H9 (cell line): ENCODE data around the gene ISCU. TPM values are rescaled to one million over a fixed set of nuclear protein-coding genes. Genes with fewer than 3 reads are reported as not detected.

Experiments used
- DNase-seq: peaks from one replicate; pipeline ENCODE4 v3.0.0-alpha.2; 2017
- H2AFZ ChIP-seq: one replicate; pipeline ENCODE4 v1.6.1; 2013; ENCODE audit warnings: mild to moderate bottlenecking, low read length, control low read depth, moderate library complexity
- H2AK5ac ChIP-seq: 2 replicates; pipeline ENCODE4 v1.6.1; 2013; ENCODE audit warnings: low read length, control low read depth, mixed read lengths; ENCODE audit not compliant: insufficient read length
- H2BK120ac ChIP-seq: one replicate; pipeline ENCODE4 v1.6.1; 2013; ENCODE audit warnings: low read depth, mild to moderate bottlenecking, low read length, control low read depth, inconsistent platforms; ENCODE audit not compliant: poor library complexity, severe bottlenecking
- H2BK12ac ChIP-seq: 2 replicates; pipeline ENCODE4 v1.6.1; 2013; ENCODE audit warnings: low read length, control low read depth, mixed read lengths, low read depth; ENCODE audit not compliant: insufficient read length
- H2BK15ac ChIP-seq: 2 replicates; pipeline ENCODE4 v1.6.1; 2013; ENCODE audit warnings: low read depth, low read length, control low read depth
- H2BK20ac ChIP-seq: one replicate; pipeline ENCODE4 v1.6.1; 2013; ENCODE audit warnings: low read depth, mild to moderate bottlenecking, low read length, control low read depth, inconsistent platforms; ENCODE audit not compliant: poor library complexity, severe bottlenecking
- H2BK5ac ChIP-seq: 2 replicates; pipeline ENCODE4 v1.6.1; 2013; ENCODE audit warnings: low read length, control low read depth, mixed read lengths; ENCODE audit not compliant: insufficient read length
- H3K14ac ChIP-seq: 2 replicates; pipeline ENCODE4 v1.6.1; 2013; ENCODE audit warnings: low read length, control low read depth; ENCODE audit not compliant: insufficient read depth
- H3K18ac ChIP-seq: 2 replicates; pipeline ENCODE4 v1.6.1; 2013; ENCODE audit warnings: low read depth, mild to moderate bottlenecking, mixed read lengths, low read length, control low read depth; ENCODE audit not compliant: insufficient read length
- H3K23ac ChIP-seq: 2 replicates; pipeline ENCODE4 v1.6.1; 2013; ENCODE audit warnings: low read length, control low read depth, mixed read lengths, low read depth; ENCODE audit not compliant: insufficient read length
- H3K23me2 ChIP-seq: 2 replicates; pipeline ENCODE4 v1.6.1; 2013; ENCODE audit warnings: low read depth, mild to moderate bottlenecking, mixed read lengths, low read length, control low read depth; ENCODE audit not compliant: insufficient read length, poor library complexity, severe bottlenecking
- H3K27ac ChIP-seq: 2 replicates; pipeline ENCODE4 v1.5.1; 2013; ENCODE audit warnings: low read length, control low read depth, mixed read lengths, low read depth; ENCODE audit not compliant: insufficient read length
- H3K27me3 ChIP-seq: 2 replicates; pipeline ENCODE4 v1.6.1; 2013; ENCODE audit warnings: low read length, control low read depth, inconsistent platforms; ENCODE audit not compliant: insufficient read depth
- H3K4ac ChIP-seq: 2 replicates; pipeline ENCODE4 v1.6.1; 2013; ENCODE audit warnings: low read depth, mild to moderate bottlenecking, control low read depth, inconsistent platforms, low read length, moderate library complexity
- H3K4me1 ChIP-seq: 2 replicates; pipeline ENCODE4 v1.6.1; 2013; ENCODE audit warnings: low read length, control low read depth, inconsistent platforms; ENCODE audit not compliant: insufficient read depth
- H3K4me2 ChIP-seq: 2 replicates; pipeline ENCODE4 v1.6.1; 2013; ENCODE audit warnings: low read length, control low read depth, mixed read lengths; ENCODE audit not compliant: insufficient read length, insufficient read depth
- H3K56ac ChIP-seq: 2 replicates; pipeline ENCODE4 v1.6.1; 2013; ENCODE audit warnings: low read depth, mild to moderate bottlenecking, mixed read lengths, low read length, control low read depth; ENCODE audit not compliant: insufficient read length
- H3K79me1 ChIP-seq: 2 replicates; pipeline ENCODE4 v1.6.1; 2013; ENCODE audit warnings: low read depth, mild to moderate bottlenecking, moderate library complexity, low read length, control low read depth, inconsistent platforms; ENCODE audit not compliant: insufficient read depth, poor library complexity, severe bottlenecking
- H3K79me2 ChIP-seq: 2 replicates; pipeline ENCODE4 v1.6.1; 2013; ENCODE audit warnings: low read length, control low read depth, inconsistent platforms; ENCODE audit not compliant: insufficient read depth
- H3K9ac ChIP-seq: 2 replicates; pipeline ENCODE4 v1.6.1; 2013; ENCODE audit warnings: low read length, control low read depth, mixed read lengths; ENCODE audit not compliant: insufficient read length; ENCODE audit errors: extremely low read depth
- H3K9me3 ChIP-seq: one replicate; pipeline ENCODE4 v1.6.1; 2013; ENCODE audit warnings: low read depth, low read length, inconsistent platforms; ENCODE audit not compliant: control insufficient read depth
- H3T11ph ChIP-seq: one replicate; pipeline ENCODE4 v1.6.1; 2013; ENCODE audit warnings: mild to moderate bottlenecking, low read length, control low read depth, inconsistent platforms
- H4K20me1 ChIP-seq: one replicate; pipeline ENCODE4 v1.6.1; 2013; ENCODE audit not compliant: control insufficient read depth, insufficient read length, insufficient read depth
- H4K5ac ChIP-seq: 2 replicates; pipeline ENCODE4 v1.6.1; 2013; ENCODE audit warnings: low read depth, mild to moderate bottlenecking, mixed read lengths, low read length, control low read depth; ENCODE audit not compliant: insufficient read length
- H4K8ac ChIP-seq: replicated peaks from 2 replicates; pipeline ENCODE4 v1.6.1; 2013; ENCODE audit warnings: low read length, control low read depth, mixed read lengths, low read depth; ENCODE audit not compliant: insufficient read length
- H4K91ac ChIP-seq: 2 replicates; pipeline ENCODE4 v1.6.1; 2013; ENCODE audit warnings: low read depth, mild to moderate bottlenecking, moderate library complexity, mixed read lengths, low read length, control low read depth; ENCODE audit not compliant: insufficient read length
- H3K27ac Mint-ChIP-seq, 3 experiments: 2 replicates in 2 of 3; 3 replicates in 1 of 3; pipeline ENCODE4 v1.8.0; 2020 to 2021; ENCODE audit warnings: mixed read lengths in 3 of 3, mild to moderate bottlenecking in 1 of 3, moderate library complexity in 1 of 3
- H3K27me3 Mint-ChIP-seq: 2 replicates; pipeline ENCODE4 v1.8.0; 2021; ENCODE audit warnings: low read depth, mild to moderate bottlenecking, moderate library complexity, mixed read lengths
- H3K36me3 Mint-ChIP-seq, 3 experiments: 2 replicates in 2 of 3; 3 replicates in 1 of 3; pipeline ENCODE4 v1.8.0; 2020 to 2021; ENCODE audit warnings: low read depth in 3 of 3, mixed read lengths in 3 of 3; ENCODE audit not compliant: insufficient read depth in 1 of 3
- H3K4me1 Mint-ChIP-seq, 2 experiments: 2 replicates each; pipeline ENCODE4 v1.8.0; 2020; ENCODE audit warnings: mixed read lengths in 2 of 2
- H3K4me3 Mint-ChIP-seq, 2 experiments: 2 replicates in 1 of 2; 3 replicates in 1 of 2; pipeline ENCODE4 v1.8.0; 2020 to 2021; ENCODE audit warnings: mild to moderate bottlenecking in 2 of 2, mixed read lengths in 2 of 2, moderate library complexity in 1 of 2
- H3K9me3 Mint-ChIP-seq, 2 experiments: 2 replicates in 1 of 2; 3 replicates in 1 of 2; pipeline ENCODE4 v1.8.0; 2020; ENCODE audit warnings: mild to moderate bottlenecking in 2 of 2, mixed read lengths in 2 of 2, moderate library complexity in 1 of 2
- WGBS: extraction: QIAGEN DNeasy Blood & Tissue Kit; methylation state at CpG from one replicate; pipeline ENCODE4 v1.1.7; 2013; ENCODE audit warnings: missing lambda C conversion rate, low lambda C conversion rate, mixed read lengths; ENCODE audit not compliant: insufficient read length; ENCODE audit errors: extremely low coverage; 5-methylcytosine and 5-hydroxymethylcytosine counted together
- total RNA-seq: library from RNA; stranded (reverse); gene quantifications from 2 replicates; pipeline ENCODE4 v1.2.1, GENCODE V29; 2021
- TF ChIP-seq, protein P1 (sequence below): fragments of 200-600 bp; sonication (generic); conservative IDR thresholded peaks from 3 replicates; pipeline ENCODE4 v1.8.0; 2021; ENCODE audit warnings: antibody characterized with exemption, mild to moderate bottlenecking

The ISCU gene
- total RNA-seq, 1 experiment from 2014 or later, result 64.9 TPM

DNA sequence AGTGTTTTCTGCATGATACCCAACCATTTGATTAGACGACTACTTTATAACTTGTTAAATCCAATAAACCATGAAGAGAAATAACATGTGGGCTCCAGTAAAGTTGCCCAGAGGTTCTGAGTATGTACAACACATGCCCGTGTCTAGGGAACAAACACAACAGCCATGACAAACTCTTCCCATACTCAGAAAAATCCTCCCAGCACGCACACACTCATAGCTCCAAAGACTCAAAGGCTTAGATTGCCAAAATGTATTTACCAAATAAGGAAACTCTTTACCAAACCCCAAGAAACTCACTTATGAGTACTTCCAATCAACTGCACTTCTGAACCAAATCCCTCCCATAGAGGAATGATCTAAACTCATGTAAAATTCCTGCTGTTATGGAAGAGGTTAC lies 18.7 kb upstream of the ISCU start:
- Histone ChIP-seq H3K23me2 (no peaks in the 10 kb centered on the region), H2BK12ac (no peak overlapping the region), H2BK15ac (no peak overlapping the region), H4K91ac (no peak overlapping the region), H3K18ac (no peak overlapping the region), H2BK120ac (no peak overlapping the region), H3K23ac (no peak overlapping the region), H4K8ac (no peak overlapping the region), H3K4ac (no peak overlapping the region), H3K9me3 (no peaks in the 10 kb centered on the region), H2BK5ac (no peak overlapping the region), H3K4me1 (no peaks in the 10 kb centered on the region), H3K14ac (no peak overlapping the region), H4K5ac (no peak overlapping the region), H2AFZ (no peak overlapping the region), H3K27me3 (no peaks in the 10 kb centered on the region), H3K79me2 (peaks cover 11% of the 10 kb centered on the region; the same call in 1 of the 2 replicates), H4K20me1 (no peaks in the 10 kb centered on the region), H2AK5ac (no peak overlapping the region), H2BK20ac (no peak overlapping the region), H3K56ac (no peak overlapping the region), H3K4me2 (no peak overlapping the region), H3K9ac (no peak overlapping the region), H3T11ph (no peak overlapping the region), H3K79me1 (peaks cover 12% of the 10 kb centered on the region), H3K27ac (no peak overlapping the region)
- H3K4me3 Mint-ChIP-seq, result no peak overlapping the region
- peaks cover 34 to 68% (median 62%) of the 10 kb centered on the region in 3 experiments; a peak in 6 of 7 replicates for H3K36me3 Mint-ChIP-seq
- no CpG with 5 or more reads among the region's 3 CpGs for WGBS
- no peaks in the 10 kb centered on the region for H3K9me3 Mint-ChIP-seq
- H3K4me1 Mint-ChIP-seq, result no peaks in the 10 kb centered on the region
- TF ChIP-seq, protein P1, sequence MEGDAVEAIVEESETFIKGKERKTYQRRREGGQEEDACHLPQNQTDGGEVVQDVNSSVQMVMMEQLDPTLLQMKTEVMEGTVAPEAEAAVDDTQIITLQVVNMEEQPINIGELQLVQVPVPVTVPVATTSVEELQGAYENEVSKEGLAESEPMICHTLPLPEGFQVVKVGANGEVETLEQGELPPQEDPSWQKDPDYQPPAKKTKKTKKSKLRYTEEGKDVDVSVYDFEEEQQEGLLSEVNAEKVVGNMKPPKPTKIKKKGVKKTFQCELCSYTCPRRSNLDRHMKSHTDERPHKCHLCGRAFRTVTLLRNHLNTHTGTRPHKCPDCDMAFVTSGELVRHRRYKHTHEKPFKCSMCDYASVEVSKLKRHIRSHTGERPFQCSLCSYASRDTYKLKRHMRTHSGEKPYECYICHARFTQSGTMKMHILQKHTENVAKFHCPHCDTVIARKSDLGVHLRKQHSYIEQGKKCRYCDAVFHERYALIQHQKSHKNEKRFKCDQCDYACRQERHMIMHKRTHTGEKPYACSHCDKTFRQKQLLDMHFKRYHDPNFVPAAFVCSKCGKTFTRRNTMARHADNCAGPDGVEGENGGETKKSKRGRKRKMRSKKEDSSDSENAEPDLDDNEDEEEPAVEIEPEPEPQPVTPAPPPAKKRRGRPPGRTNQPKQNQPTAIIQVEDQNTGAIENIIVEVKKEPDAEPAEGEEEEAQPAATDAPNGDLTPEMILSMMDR, result no peak
- no peak for DNase-seq
- no peak overlapping the region for H3K27ac Mint-ChIP-seq
- H3K27me3 Mint-ChIP-seq, result no peaks in the 10 kb centered on the region
